Measurements from ENCODE around the gene CDKN2D.
"Not testable (repeated sequence)": the region's sequence is repeated elsewhere in the genome, so short reads cannot be mapped to it uniquely, and the experiment has no call there.

Gene CDKN2D

GRCh38 chr19:10580979-10581631 lies 12.3 kb upstream of the CDKN2D start:
- peak; percentile 86 for DNase-seq

- DNase-seq: no peak
Measured at GRCh38 chr19:10577951-10578350, 9.2 kb upstream of the CDKN2D start.

GRCh38 chr19:10575011-10575716 lies 6.4 kb upstream of the CDKN2D start:
- no peak for DNase-seq

- no peak for DNase-seq
Measured at GRCh38 chr19:10574462-10574861, 5.7 kb upstream of the CDKN2D start.

GRCh38 chr19:10573793-10574192 lies 5.0 kb upstream of the CDKN2D start:
- DNase-seq: not testable (repeated sequence)

- peak; percentile 79 for DNase-seq
Measured at GRCh38 chr19:10568062-10568825, 535 bp downstream of the CDKN2D start.

GRCh38 chr19:10567656-10568055 lies 1.1 kb downstream of the CDKN2D start:
- DNase-seq: no peak

- no peak for DNase-seq
Measured at GRCh38 chr19:10566658-10567410, 1.9 kb downstream of the CDKN2D start.

GRCh38 chr19:10566408-10566657 lies 2.4 kb downstream of the CDKN2D start:
- DNase-seq: no peak

- peak; percentile 93 for DNase-seq
Measured at GRCh38 chr19:10565567-10566407, 3.0 kb downstream of the CDKN2D start, which contains the start of gene KRI1. KRI1 (minus strand) TSS chr19:10566010; CDS start chr19:10565999, 11 bp downstream.

- DNase-seq: no peak
Measured at GRCh38 chr19:10565028-10565566, 3.7 kb downstream of the CDKN2D start.

- DNase-seq: no peak
Measured at GRCh38 chr19:10562609-10563008, 6.2 kb downstream of the CDKN2D start.

GRCh38 chr19:10560154-10560553 lies 8.6 kb downstream of the CDKN2D start:
- no peak for DNase-seq

- DNase-seq: no peak
Measured at GRCh38 chr19:10557603-10558197, 11.1 kb downstream of the CDKN2D start.

GRCh38 chr19:10555610-10555973 lies 13.2 kb downstream of the CDKN2D start:
- no peak for DNase-seq

GRCh38 chr19:10554760-10555609 lies 13.8 kb downstream of the CDKN2D start:
- no peak for DNase-seq

- no peak for DNase-seq
Measured at GRCh38 chr19:10553943-10554381, 14.8 kb downstream of the CDKN2D start.

GRCh38 chr19:10553087-10553667 lies 15.6 kb downstream of the CDKN2D start:
- no peak for DNase-seq

- no peak for DNase-seq
Measured at GRCh38 chr19:10552510-10553053, 16.2 kb downstream of the CDKN2D start.
